WTC11 (cell line): ENCODE measurements around the gene MYBPH. TPM values are rescaled to one million over a fixed set of nuclear protein-coding genes. Genes with fewer than 3 reads are reported as not detected.
A peak's percentile ranks its signal among the peaks of the same experiment; 100 is the strongest.

Source experiments
- ATAC-seq: fragments of 200-7000 bp; cut with Tn5 transposase; 2 replicates; pipeline ENCODE4 v1.10.0; 2021; ENCODE audit warnings: mild to moderate bottlenecking, moderate library complexity
- CTCF ChIA-PET: fragments of 300-600 bp; sonication (Branson Sonifier 250); formaldehyde crosslinking; loops from one replicate; lab custom pipeline; 2021; ENCODE audit warnings: antibody characterized with exemption; lab: Charles Lee
- POLR2A ChIA-PET: fragments of 350-600 bp; sonication (Branson Sonifier 250); formaldehyde crosslinking; loops from one replicate; lab custom pipeline; 2021; ENCODE audit warnings: antibody characterized with exemption; lab: Charles Lee
- DNase-seq: peaks from one replicate; pipeline ENCODE4 v3.0.0; 2021; ENCODE audit warnings: low spot score
- H3K27ac Mint-ChIP-seq: 2 replicates; pipeline ENCODE4 v1.8.0; 2021; ENCODE audit warnings: mixed read lengths
- H3K27me3 Mint-ChIP-seq: 2 replicates; pipeline ENCODE4 v1.8.0; 2021; ENCODE audit warnings: low read depth, mild to moderate bottlenecking, moderate library complexity, mixed read lengths
- H3K36me3 Mint-ChIP-seq: 2 replicates; pipeline ENCODE4 v1.8.0; 2021; ENCODE audit warnings: mixed read lengths
- H3K4me1 Mint-ChIP-seq: 2 replicates; pipeline ENCODE4 v1.8.0; 2022; ENCODE audit warnings: mixed read lengths
- H3K4me3 Mint-ChIP-seq: 2 replicates; pipeline ENCODE4 v1.8.0; 2021; ENCODE audit warnings: mild to moderate bottlenecking, moderate library complexity, mixed read lengths
- H3K9me3 Mint-ChIP-seq: 2 replicates; pipeline ENCODE4 v1.8.0; 2021; ENCODE audit warnings: mixed read lengths
- NR1H2 ChIP-seq: sonication (generic); formaldehyde crosslinking; IDR thresholded peaks from 2 replicates; pipeline ENCODE4 v1.9.0; 2021; ENCODE audit warnings: mild to moderate bottlenecking, moderate library complexity, missing genetic modification reagents
- NR3C1 ChIP-seq: sonication (generic); formaldehyde crosslinking; conservative IDR thresholded peaks from 2 replicates; pipeline ENCODE4 v1.8.1; 2023; ENCODE audit warnings: low read depth, mild to moderate bottlenecking, missing genetic modification reagents
- PRDM15 ChIP-seq: sonication (generic); formaldehyde crosslinking; IDR thresholded peaks from 2 replicates; pipeline ENCODE4 v1.8.0; 2022; ENCODE audit warnings: missing genetic modification reagents
- TEAD1 ChIP-seq: sonication (generic); formaldehyde crosslinking; IDR thresholded peaks from 2 replicates; pipeline ENCODE4 v1.8.0; 2022; ENCODE audit warnings: mild to moderate bottlenecking, missing genetic modification reagents
- TP53 ChIP-seq: sonication (generic); formaldehyde crosslinking; IDR thresholded peaks from 2 replicates; pipeline ENCODE4 v1.8.1; 2023; ENCODE audit warnings: mild to moderate bottlenecking, missing genetic modification reagents
- ZNF121 ChIP-seq: sonication (generic); formaldehyde crosslinking; IDR thresholded peaks from 2 replicates; pipeline ENCODE4 v1.8.0; 2023; ENCODE audit warnings: missing genetic modification reagents
- ZNF219 ChIP-seq: sonication (generic); formaldehyde crosslinking; IDR thresholded peaks from 2 replicates; pipeline ENCODE4 v1.8.0; 2023; ENCODE audit warnings: missing genetic modification reagents, mild to moderate bottlenecking, borderline replicate concordance
- ZNF425 ChIP-seq: fragments of 250-450 bp; sonication (Bioruptor Pico); conservative IDR thresholded peaks from 2 replicates; pipeline ENCODE4 v1.9.0; 2021; ENCODE audit warnings: mild to moderate bottlenecking
- total RNA-seq: library from RNA; stranded (reverse); gene quantifications from 3 replicates; pipeline ENCODE4 v1.2.3, GENCODE V29; 2021
- TF ChIP-seq, protein P1 (sequence below): sonication (generic); formaldehyde crosslinking; IDR thresholded peaks from 2 replicates; pipeline ENCODE4 v1.8.0; 2023; ENCODE audit warnings: missing genetic modification reagents
- TF ChIP-seq, protein P2 (sequence below): sonication (generic); formaldehyde crosslinking; IDR thresholded peaks from 2 replicates; pipeline ENCODE4 v1.8.1; 2022; ENCODE audit warnings: missing genetic modification reagents, borderline replicate concordance
- TF ChIP-seq, protein P3 (sequence below): fragments of 250-450 bp; sonication (Bioruptor Pico); IDR thresholded peaks from 2 replicates; pipeline ENCODE4 v1.8.0; 2021; ENCODE audit warnings: mild to moderate bottlenecking

MYBPH gene
- total RNA-seq, 1 experiment from 2014 or later, result not detected

DNA sequence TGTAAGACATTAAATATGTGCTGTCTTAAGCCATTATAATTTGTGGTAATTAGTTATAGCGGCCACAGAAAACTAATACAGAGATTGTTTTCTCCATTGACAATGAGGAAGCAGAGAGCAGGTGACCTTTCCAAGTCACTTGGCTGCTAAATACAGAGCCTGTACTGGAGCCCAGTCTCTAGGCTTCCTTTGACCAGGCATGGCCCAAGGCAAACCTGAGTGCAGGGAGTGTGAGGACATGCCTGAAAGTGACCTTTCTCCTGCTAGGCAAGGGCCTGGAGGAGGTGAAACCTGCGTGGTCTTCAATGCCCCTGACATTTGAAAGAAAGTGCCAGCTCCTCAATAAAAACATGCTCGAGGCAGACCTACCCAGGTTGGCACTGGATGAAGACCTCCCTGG is 23.4 kb upstream of the MYBPH start:
- peaks cover 3% of the 10 kb centered on the region; the same call in 1 of the 2 replicates for H3K27me3 Mint-ChIP-seq
- H3K36me3 Mint-ChIP-seq, result no peaks in the 10 kb centered on the region
- ChIA-PET CTCF (interaction anchor here (1.1 to 2.3 kb wide), 3 partner anchors 27 to 160 kb away, joined by 4 to 8 read pairs (median 4); no protein-coding TSS in a partner anchor), POLR2A (no interaction called here)
- no peak for ATAC-seq
- no peak overlapping the region for H3K27ac Mint-ChIP-seq
- H3K4me3 Mint-ChIP-seq, result no peak overlapping the region
- no peaks in the 10 kb centered on the region for H3K4me1 Mint-ChIP-seq
- TF ChIP-seq ZNF121 (CRISPR knock-in tag) (no peak), PRDM15 (CRISPR knock-in tag) (no peak), ZNF425 (CRISPR knock-in tag) (no peak), TEAD1 (no peak), NR3C1 (CRISPR knock-in tag) (no peak), NR1H2 (CRISPR knock-in tag) (no peak)
- TF ChIP-seq, protein P1, sequence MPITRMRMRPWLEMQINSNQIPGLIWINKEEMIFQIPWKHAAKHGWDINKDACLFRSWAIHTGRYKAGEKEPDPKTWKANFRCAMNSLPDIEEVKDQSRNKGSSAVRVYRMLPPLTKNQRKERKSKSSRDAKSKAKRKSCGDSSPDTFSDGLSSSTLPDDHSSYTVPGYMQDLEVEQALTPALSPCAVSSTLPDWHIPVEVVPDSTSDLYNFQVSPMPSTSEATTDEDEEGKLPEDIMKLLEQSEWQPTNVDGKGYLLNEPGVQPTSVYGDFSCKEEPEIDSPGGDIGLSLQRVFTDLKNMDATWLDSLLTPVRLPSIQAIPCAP (CRISPR knock-in tag), result no peak
- TF ChIP-seq, protein P2, sequence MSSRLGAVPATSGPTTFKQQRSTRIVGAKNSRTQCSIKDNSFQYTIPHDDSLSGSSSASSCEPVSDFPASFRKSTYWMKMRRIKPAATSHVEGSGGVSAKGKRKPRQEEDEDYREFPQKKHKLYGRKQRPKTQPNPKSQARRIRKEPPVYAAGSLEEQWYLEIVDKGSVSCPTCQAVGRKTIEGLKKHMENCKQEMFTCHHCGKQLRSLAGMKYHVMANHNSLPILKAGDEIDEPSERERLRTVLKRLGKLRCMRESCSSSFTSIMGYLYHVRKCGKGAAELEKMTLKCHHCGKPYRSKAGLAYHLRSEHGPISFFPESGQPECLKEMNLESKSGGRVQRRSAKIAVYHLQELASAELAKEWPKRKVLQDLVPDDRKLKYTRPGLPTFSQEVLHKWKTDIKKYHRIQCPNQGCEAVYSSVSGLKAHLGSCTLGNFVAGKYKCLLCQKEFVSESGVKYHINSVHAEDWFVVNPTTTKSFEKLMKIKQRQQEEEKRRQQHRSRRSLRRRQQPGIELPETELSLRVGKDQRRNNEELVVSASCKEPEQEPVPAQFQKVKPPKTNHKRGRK (CRISPR knock-in tag), result no peak
- DNase-seq, result no peak
- H3K9me3 Mint-ChIP-seq, result peaks cover 6% of the 10 kb centered on the region; the same call in 1 of the 2 replicates

DNA sequence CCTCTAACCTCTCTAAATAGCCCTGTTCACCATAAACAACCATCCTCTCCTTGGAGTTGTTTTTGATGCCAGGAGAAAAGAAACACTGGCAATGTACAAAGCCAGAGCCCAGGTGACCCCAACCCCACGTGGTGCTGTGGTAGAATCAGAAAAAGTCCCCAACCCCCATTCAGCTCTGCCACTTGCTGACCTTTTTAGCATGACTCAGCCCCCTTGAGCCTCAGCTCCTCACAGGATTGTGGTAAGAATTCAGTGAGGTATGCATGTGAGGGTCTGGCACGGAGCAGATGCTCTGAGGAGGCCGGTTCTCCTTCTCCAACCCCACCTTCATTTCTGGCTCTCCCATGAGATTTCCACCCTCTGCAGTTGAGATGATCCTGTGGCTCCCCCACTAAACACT is 22.0 kb upstream of the MYBPH start:
- CTCF ChIA-PET, result interaction anchor here (1.2 to 1.9 kb wide), 4 partner anchors 10 to 158 kb away, joined by 3 to 8 read pairs (median 4); no protein-coding TSS in a partner anchor
- POLR2A ChIA-PET, result no interaction called here
- H3K4me3 Mint-ChIP-seq, result no peak overlapping the region
- H3K9me3 Mint-ChIP-seq, result peaks cover 6% of the 10 kb centered on the region; the same call in 1 of the 2 replicates
- H3K27ac Mint-ChIP-seq, result no peak overlapping the region
- no peak for ATAC-seq
- DNase-seq, result no peak
- no peaks in the 10 kb centered on the region for H3K4me1 Mint-ChIP-seq
- H3K36me3 Mint-ChIP-seq, result no peaks in the 10 kb centered on the region
- no peak for TF ChIP-seq NR1H2 (CRISPR knock-in tag)
- TF ChIP-seq, protein P3, sequence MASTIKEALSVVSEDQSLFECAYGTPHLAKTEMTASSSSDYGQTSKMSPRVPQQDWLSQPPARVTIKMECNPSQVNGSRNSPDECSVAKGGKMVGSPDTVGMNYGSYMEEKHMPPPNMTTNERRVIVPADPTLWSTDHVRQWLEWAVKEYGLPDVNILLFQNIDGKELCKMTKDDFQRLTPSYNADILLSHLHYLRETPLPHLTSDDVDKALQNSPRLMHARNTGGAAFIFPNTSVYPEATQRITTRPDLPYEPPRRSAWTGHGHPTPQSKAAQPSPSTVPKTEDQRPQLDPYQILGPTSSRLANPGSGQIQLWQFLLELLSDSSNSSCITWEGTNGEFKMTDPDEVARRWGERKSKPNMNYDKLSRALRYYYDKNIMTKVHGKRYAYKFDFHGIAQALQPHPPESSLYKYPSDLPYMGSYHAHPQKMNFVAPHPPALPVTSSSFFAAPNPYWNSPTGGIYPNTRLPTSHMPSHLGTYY (CRISPR knock-in tag), result no peak
- no peak for TF ChIP-seq ZNF121 (CRISPR knock-in tag)
- TF ChIP-seq ZNF219 (CRISPR knock-in tag), result no peak
- no peak for TF ChIP-seq TP53 (CRISPR knock-in tag)
- peaks cover 3% of the 10 kb centered on the region; the same call in 1 of the 2 replicates for H3K27me3 Mint-ChIP-seq

- no peak overlapping the region for H3K27ac Mint-ChIP-seq
- no peaks in the 10 kb centered on the region for H3K36me3 Mint-ChIP-seq
- TF ChIP-seq ZNF219 (CRISPR knock-in tag), result no peak
- peak; percentile 43; the same call in 1 of the 2 replicates for TF ChIP-seq TEAD1
- TF ChIP-seq, all 79 proteins: peak for 1
- ATAC-seq (peak; percentile 87), DNase-seq (no peak)
- POLR2A ChIA-PET, result no interaction called here
- Mint-ChIP-seq H3K4me1 (no peaks in the 10 kb centered on the region), H3K27me3 (peaks cover 3% of the 10 kb centered on the region; the same call in 1 of the 2 replicates), H3K4me3 (no peak overlapping the region), H3K9me3 (peaks cover 6% of the 10 kb centered on the region; the same call in 1 of the 2 replicates)
- CTCF ChIA-PET, result interaction anchor here (1.0 to 2.3 kb wide), 10 partner anchors 9 to 156 kb away, joined by 3 to 14 read pairs (median 4); no protein-coding TSS in a partner anchor
Measured at GRCh38 chr1:203196371-203196770, 20.7 kb upstream of the MYBPH start.
